GM12892 (cell line): ENCODE data around the gene IL6ST.

Experiments used
- POLR2A ChIP-seq: IDR thresholded peaks from 2 replicates; pipeline ENCODE4 v1.6.1; 2011; ENCODE audit warnings: low read depth, low read length, control low read depth
- POLR2AphosphoS5 ChIP-seq: IDR thresholded peaks from 2 replicates; pipeline ENCODE4 v1.6.1; 2011; ENCODE audit warnings: low read depth, low read length, control low read depth
- TAF1 ChIP-seq: IDR thresholded peaks from 2 replicates; pipeline ENCODE4 v1.6.1; 2011; ENCODE audit warnings: low read depth, mild to moderate bottlenecking, control low read depth, low read length, borderline replicate concordance

DNA sequence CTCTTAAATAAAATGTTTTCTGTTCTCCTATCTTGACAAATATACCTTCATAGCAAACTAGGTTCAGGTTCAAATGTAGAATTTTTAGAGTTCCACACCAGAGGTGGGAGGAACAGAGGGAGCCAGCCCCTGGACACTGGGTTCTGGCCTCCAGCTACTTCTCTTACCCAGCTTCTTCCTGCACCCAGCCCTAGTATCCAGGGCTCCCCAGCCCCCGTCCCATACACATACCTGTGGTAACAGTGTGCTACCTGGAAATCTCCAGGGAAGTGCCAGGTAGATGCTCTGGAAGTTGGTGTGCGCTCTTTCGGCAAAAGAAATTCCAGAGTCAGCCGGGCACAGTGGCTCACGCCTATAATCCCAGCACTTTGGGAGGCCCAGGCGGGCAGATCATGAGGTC, 33.9 kb upstream of the IL6ST start:
- no peak for TF ChIP-seq POLR2AphosphoS5
- no peak for TF ChIP-seq POLR2A
- no peak for TF ChIP-seq TAF1
